ENCODE results near the gene ZNF425.

Gene ZNF425, protein sequence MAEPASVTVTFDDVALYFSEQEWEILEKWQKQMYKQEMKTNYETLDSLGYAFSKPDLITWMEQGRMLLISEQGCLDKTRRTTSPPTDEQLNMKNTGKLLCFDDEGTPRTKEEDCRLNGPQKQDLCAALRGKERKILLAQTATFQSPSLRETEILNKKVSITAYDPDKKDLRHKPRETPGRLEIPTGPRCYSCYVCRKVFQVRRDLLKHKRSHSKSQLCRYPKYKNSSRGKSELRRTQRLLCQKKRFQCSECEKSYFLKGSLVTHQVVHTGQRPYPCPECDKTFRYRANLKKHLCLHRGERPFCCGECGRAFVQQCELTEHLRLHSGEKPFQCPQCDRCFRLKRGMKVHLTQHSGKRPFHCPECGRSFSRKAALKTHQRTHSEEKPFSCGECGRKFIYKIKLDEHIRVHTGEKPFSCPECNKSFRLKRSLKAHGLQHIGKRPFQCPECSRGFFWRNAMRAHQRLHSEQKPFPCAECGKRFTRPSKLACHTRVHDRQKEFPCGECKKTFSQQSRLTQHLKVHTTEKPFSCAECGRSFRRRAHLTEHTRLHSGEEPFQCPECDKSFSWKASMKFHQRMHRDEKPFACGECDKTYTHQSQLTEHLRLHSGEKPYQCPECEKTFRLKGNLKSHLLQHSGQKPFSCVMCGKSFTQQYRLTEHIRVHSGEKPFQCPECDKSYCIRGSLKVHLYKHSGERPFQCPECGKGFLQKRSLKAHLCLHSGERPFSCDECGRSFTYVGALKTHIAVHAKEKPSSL

GRCh38 chr7:149125863-149126661 lies at the start of gene ZNF425:
TSS of gene ZNF425 (minus strand) at chr7:149126324. CDS start at chr7:149126213, 111 bp downstream.
- DNase-seq (ENCODE audit: extremely low spot score) = peak; percentile 98
- ChIA-PET CTCF (interaction anchor here (0.6 to 2.7 kb wide), 9 partner anchors 9 to 61 kb away, joined by 3 to 40 read pairs (median 4); partner anchors contain the start of gene ZNF398), POLR2A (interaction anchor here (0.6 to 5.2 kb wide), 23 partner anchors 9 to 137 kb away, joined by 3 to 88 read pairs (median 4); partner anchors contain the start of genes ZNF282, ZNF398 and ZNF786)
- no peak; the same call in 1 of the 2 replicates for TF ChIP-seq LEF1 (IDR thresholded peaks at IDR 0.05; ENCODE audit: borderline replicate concordance)
- no peak for TF ChIP-seq SP1 (IDR thresholded peaks at IDR 0.05)
- TF ChIP-seq HDGF (IDR thresholded peaks at IDR 0.05; ENCODE audit: borderline replicate concordance) = peak; percentile 90; the same call in 1 of the 2 replicates
- no peak for TF ChIP-seq FOXK2 (IDR thresholded peaks at IDR 0.05)
- TF ChIP-seq, protein P1, sequence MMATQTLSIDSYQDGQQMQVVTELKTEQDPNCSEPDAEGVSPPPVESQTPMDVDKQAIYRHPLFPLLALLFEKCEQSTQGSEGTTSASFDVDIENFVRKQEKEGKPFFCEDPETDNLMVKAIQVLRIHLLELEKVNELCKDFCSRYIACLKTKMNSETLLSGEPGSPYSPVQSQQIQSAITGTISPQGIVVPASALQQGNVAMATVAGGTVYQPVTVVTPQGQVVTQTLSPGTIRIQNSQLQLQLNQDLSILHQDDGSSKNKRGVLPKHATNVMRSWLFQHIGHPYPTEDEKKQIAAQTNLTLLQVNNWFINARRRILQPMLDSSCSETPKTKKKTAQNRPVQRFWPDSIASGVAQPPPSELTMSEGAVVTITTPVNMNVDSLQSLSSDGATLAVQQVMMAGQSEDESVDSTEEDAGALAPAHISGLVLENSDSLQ (IDR thresholded peaks at IDR 0.05) = no peak
- peak; percentile 94 for TF ChIP-seq ELF4 (IDR thresholded peaks at IDR 0.05)
- TF ChIP-seq ARNT (IDR thresholded peaks at IDR 0.05) = no peak; the same call in none of the 2 replicates
- TF ChIP-seq FOXA1 (IDR thresholded peaks at IDR 0.05) = no peak
- TF ChIP-seq CTBP1 (IDR thresholded peaks at IDR 0.05; ENCODE audit: borderline replicate concordance) = no peak
- no peak; the same call in none of the 2 replicates for TF ChIP-seq L3MBTL2 (conservative IDR thresholded peaks at IDR 0.05)
- TF ChIP-seq NFRKB (IDR thresholded peaks at IDR 0.05) = no peak
- peak; percentile 7; the same call in 1 of the 2 replicates for TF ChIP-seq ZNF384 (IDR thresholded peaks at IDR 0.05)
- TF ChIP-seq BHLHE40 (IDR thresholded peaks at IDR 0.05; ENCODE audit: borderline replicate concordance) = no peak
- TF ChIP-seq SUZ12 (IDR thresholded peaks at IDR 0.05) = no peak
- no peak for TF ChIP-seq TARDBP (IDR thresholded peaks at IDR 0.05)
- TF ChIP-seq FOXM1 (IDR thresholded peaks at IDR 0.05; ENCODE audit: borderline replicate concordance) = peak; percentile 57; the same call in 1 of the 2 replicates

DNA sequence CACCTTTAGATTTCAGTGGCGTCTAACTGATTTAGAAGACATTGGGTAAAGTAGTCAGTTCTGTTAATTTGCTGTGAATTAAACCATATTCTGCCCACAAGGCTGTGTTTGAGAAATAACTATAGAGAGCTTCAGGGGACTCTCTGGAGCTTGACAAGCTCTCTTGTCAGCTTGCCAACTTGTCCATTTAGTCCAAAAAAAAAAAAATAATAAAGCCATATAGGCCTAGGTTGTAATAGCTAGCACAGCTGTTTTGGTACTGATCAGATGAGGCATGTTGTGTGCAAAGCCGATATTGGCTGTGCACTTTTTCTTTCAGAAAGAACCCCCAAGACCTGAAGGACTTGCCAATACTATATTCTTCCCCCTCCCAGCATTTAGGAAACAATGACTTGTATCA lies 49.0 kb upstream of the ZNF425 start:
- no peak for DNase-seq (ENCODE audit: extremely low spot score)
- ChIA-PET CTCF (no interaction called here), POLR2A (no interaction called here)
- TF ChIP-seq FOXM1 (IDR thresholded peaks at IDR 0.05; ENCODE audit: borderline replicate concordance) = no peak
- TF ChIP-seq L3MBTL2 (conservative IDR thresholded peaks at IDR 0.05) = no peak
- TF ChIP-seq NFRKB (IDR thresholded peaks at IDR 0.05) = no peak
- TF ChIP-seq CTBP1 (IDR thresholded peaks at IDR 0.05; ENCODE audit: borderline replicate concordance) = no peak
- TF ChIP-seq ELF4 (IDR thresholded peaks at IDR 0.05) = no peak
- TF ChIP-seq LEF1 (IDR thresholded peaks at IDR 0.05; ENCODE audit: borderline replicate concordance) = no peak
- no peak for TF ChIP-seq HDGF (IDR thresholded peaks at IDR 0.05; ENCODE audit: borderline replicate concordance)
- TF ChIP-seq, protein P1 (IDR thresholded peaks at IDR 0.05) = no peak

DNA sequence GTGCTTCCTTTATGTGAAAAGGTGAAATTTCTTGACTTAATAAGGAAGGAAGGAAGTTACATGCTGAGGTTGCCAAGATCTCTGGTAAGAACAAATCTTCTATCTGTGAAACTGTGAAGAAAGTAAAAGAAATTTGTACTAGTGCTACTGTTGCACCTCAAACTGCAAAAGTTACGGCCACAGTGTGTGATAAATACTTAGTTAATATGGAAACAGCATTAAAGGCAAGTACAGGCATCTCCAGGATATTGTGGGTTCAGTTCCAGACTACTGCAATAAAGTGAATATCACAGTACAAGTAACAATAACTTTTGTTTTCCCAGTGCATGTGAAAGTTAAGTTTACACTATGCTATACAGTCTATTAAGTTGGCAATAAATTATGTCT lies 46.4 kb upstream of the ZNF425 start:
- no peak for TF ChIP-seq NFRKB (IDR thresholded peaks at IDR 0.05)
- no peak for TF ChIP-seq FOXM1 (IDR thresholded peaks at IDR 0.05; ENCODE audit: borderline replicate concordance)
- ChIA-PET CTCF (no interaction called here), POLR2A (no interaction called here)
- no peak for DNase-seq (ENCODE audit: extremely low spot score)

- DNase-seq (ENCODE audit: extremely low spot score) = no peak
- TF ChIP-seq L3MBTL2 (conservative IDR thresholded peaks at IDR 0.05) (no peak), FOXK2 (IDR thresholded peaks at IDR 0.05) (no peak), ARNT (IDR thresholded peaks at IDR 0.05) (no peak), NFRKB (IDR thresholded peaks at IDR 0.05) (no peak), BHLHE40 (IDR thresholded peaks at IDR 0.05; ENCODE audit: borderline replicate concordance) (no peak), ELF4 (IDR thresholded peaks at IDR 0.05) (no peak), LEF1 (IDR thresholded peaks at IDR 0.05; ENCODE audit: borderline replicate concordance) (no peak), SUZ12 (IDR thresholded peaks at IDR 0.05) (no peak), TARDBP (IDR thresholded peaks at IDR 0.05) (no peak), HDGF (IDR thresholded peaks at IDR 0.05; ENCODE audit: borderline replicate concordance) (no peak), ZNF384 (IDR thresholded peaks at IDR 0.05) (no peak), FOXA1 (IDR thresholded peaks at IDR 0.05) (no peak), CTBP1 (IDR thresholded peaks at IDR 0.05; ENCODE audit: borderline replicate concordance) (no peak)
- TF ChIP-seq, protein P1 (IDR thresholded peaks at IDR 0.05) = no peak
- ChIA-PET CTCF (no interaction called here), POLR2A (no interaction called here)
These were observed 45.9 kb upstream of the ZNF425 start for GRCh38 chr7:149171892-149172533.

Measured in HEK293T (cell line).